ENCODE results near the gene CELF5.
"Not testable (repeated sequence)": the region's sequence is repeated elsewhere in the genome, so short reads cannot be mapped to it uniquely, and the experiment has no call there.

The CELF5 gene

GRCh38 chr19:3190470-3190770 is 34.0 kb upstream of the CELF5 start:
- DNase-seq (ENCODE audit: low spot score) = no peak
- no peak for FAIRE-seq

- no peak for FAIRE-seq
- DNase-seq (ENCODE audit: low spot score) = no peak
Observed at GRCh38 chr19:3190921-3191805, 33.3 kb upstream of the CELF5 start.

- not testable (repeated sequence) for FAIRE-seq
Observed at GRCh38 chr19:3191806-3192104, 32.7 kb upstream of the CELF5 start.

GRCh38 chr19:3192228-3192635 is 32.2 kb upstream of the CELF5 start:
- DNase-seq (ENCODE audit: low spot score) = no peak
- no peak for FAIRE-seq

More at GRCh38 chr19:3191806-3192104, 32.7 kb upstream of the CELF5 start:
- DNase-seq (ENCODE audit: low spot score) = not testable (repeated sequence)

- DNase-seq (ENCODE audit: low spot score) = no peak
Observed at GRCh38 chr19:3192684-3193083, 31.8 kb upstream of the CELF5 start.

GRCh38 chr19:3193256-3194105 is 31.0 kb upstream of the CELF5 start:
- FAIRE-seq = no peak

More at GRCh38 chr19:3192684-3193083, 31.8 kb upstream of the CELF5 start:
- FAIRE-seq = no peak

DNA sequence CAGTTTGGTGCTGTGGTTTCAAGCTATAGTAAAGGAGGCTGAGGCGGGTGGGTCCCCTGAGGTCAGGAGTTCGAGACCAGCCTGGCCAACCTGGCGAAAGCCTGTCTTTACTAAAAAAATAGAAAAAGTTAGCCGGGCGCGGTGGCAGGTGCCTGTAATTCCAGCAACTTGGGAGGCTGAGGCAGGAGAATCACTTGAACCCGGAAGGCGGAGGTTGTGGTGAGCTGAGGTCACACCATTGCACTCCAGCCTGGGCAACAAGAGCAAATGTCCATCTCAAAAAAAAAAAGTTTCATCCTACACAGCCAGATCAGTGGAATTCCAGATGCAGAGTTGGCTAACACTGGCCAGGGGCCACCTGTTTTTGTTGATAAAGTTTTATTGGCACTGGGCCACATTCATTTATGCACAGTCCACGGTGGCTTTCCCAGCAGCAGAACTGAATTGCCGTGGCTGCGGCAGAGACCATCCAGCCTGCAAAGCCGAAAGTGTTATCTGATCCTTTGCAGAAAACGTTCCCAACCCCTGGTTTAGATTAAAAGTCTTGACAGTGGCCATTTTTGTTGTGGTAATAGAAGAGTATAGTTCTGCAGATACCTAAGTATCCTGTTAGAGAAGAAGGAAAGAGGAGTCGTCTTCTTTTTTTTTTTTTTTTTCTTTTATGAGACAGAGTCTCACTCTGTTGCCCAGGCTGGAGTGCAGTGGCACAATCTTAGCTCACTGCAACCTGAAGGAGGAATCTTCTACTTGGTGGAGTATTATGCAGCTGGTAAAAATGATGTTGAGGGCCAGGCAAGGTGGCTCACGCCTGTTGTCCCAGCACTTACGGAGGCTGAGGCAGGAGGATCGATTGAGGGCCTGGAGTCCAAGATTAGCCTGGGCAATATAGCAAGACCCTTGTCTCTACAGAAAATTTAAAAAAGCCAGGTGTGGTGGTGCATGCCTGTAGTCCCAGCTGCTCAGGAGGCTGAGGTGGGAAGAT is 30.1 kb upstream of the CELF5 start:
- DNase-seq (ENCODE audit: low spot score) (no peak), FAIRE-seq (no peak)

More at GRCh38 chr19:3193256-3194105, 31.0 kb upstream of the CELF5 start:
- no peak for DNase-seq (ENCODE audit: low spot score)

- no peak for FAIRE-seq
- no peak for DNase-seq (ENCODE audit: low spot score)
Observed at GRCh38 chr19:3196064-3196932, 28.2 kb upstream of the CELF5 start.

DNA sequence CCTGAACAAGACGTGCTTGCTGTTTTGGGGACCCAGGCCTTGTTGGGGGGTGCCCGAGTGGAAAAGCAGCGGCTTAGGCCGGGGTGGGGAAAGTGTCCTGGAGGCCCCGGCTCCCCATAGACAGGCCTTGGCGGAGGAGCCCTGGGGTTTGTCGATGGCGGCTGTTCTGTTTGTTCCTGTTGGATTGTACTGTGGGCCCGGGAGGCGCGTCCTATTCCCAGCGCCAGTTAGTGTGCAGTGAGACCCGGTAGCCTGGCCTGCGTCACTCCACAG is 27.6 kb upstream of the CELF5 start:
- FAIRE-seq (no peak), DNase-seq (ENCODE audit: low spot score) (no peak)

DNA sequence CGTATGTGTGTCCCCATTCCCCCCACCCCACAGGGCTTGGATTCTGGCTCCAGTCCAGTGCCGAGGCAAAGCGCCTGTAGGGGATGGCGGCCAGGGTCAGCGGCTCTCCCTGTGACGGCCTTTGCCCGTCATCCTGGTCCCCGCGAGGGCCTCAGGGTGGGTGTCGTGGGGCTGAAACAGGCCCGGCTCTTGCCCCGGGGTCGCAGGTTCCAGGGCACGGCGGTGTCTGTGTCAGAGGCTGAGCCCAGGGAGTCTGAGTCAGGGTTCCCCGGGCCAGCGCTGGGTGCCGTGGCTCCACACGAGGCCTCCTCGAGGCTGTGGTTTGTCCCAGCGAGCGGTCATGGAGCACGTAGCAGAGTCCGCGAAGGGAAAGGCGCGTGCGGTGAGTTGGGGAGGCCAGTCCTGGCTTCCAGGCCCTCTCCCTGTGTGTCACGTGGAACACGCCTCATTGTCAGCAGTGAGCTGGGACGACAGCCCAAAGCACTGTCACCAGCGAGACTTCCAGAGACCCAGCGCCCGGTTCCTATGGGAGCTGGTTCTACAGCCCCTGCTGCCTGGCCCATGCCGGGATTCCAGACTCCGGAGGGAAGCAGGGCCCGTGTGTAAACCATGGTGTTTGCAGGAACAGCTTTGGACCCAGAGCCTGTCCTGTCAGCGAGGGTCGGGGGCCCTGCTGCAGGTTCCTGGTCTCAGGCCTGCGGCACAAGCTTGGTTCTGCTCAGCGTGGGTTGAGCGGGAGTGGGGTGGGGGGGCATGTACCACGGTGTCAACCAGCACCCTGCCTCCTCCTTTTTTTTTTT is 25.4 kb upstream of the CELF5 start:
- no peak for DNase-seq (ENCODE audit: low spot score)
- no peak for FAIRE-seq

- DNase-seq (ENCODE audit: low spot score) (no peak), FAIRE-seq (no peak)
Observed at GRCh38 chr19:3201072-3201700, 23.3 kb upstream of the CELF5 start.

GRCh38 chr19:3201911-3202310 is 22.6 kb upstream of the CELF5 start:
- FAIRE-seq (no peak), DNase-seq (ENCODE audit: low spot score) (no peak)

DNA sequence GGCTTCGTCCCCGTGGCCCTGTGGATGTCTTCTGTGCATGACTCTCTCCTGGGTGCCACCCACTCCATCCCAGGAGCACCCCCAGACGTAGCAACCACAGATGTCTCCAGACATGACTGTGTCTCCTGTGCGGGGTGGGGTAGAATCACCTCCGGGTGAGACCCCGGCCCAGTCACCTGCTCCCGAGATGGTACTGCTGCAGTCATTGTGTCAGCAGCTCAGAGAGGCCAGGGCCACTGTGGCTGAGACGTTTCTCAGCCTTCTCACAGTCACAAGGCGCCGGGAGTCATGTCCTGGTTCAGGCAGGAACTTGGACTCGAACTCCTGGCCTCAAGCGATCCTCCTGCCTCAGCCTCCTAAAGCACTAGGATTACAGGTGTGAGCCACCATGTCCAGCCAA is 22.1 kb upstream of the CELF5 start:
- no peak for FAIRE-seq
- DNase-seq (ENCODE audit: low spot score) = no peak

DNA sequence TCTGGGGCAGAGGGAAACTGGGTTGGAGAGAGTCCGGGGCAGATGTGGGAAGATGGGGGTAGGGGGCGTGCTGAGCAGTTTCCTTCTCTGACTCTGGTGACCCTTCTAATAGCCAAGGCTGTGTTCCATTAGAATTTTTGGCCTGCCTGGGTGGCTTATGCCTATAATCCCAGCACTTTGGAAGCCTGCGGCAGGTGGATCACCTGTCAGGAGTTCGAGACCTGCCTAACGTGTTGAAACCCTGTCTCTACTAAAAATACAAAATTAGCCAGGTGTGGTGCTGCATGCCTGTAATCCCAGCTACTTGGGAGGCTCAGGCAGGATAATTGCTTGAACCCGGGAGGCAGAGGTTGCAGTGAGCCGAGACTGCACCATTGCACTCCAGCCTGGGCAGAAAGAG is 21.6 kb upstream of the CELF5 start:
- FAIRE-seq; DNase-seq (ENCODE audit: low spot score): not testable (repeated sequence)

- FAIRE-seq (no peak), DNase-seq (ENCODE audit: low spot score) (no peak)
Observed at GRCh38 chr19:3203805-3204645, 20.4 kb upstream of the CELF5 start.

DNA sequence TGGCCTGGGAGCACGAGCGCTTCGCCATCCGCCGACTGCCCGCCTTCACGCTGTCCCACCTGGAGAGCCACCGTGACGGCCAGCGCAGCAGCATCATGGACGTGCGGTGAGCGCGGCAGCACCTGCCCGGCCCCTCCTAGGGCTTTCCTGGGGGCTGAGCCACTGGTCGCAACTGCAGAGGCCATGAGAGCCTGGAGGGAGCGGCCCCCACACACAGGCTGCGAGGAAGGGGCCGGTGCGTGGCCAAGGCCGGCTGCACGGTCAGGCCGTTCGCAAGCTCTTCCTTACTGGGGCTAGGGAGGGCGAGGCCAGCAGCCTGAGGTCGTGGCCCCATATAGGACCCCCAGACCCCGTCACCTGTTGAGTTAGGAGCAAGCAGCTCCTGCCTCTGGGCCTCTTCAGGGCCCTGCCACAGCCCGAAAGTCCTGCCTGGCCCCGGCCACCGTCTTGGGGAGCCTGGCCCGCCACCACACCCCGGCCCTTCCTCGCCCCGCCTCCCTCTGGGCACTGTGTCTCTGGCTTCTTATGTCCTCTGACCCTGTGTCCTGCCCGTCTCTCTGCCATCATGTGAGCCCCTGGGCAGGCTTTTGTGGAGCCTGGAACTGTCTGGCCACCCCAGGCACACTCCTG is 19.7 kb upstream of the CELF5 start:
- DNase-seq (ENCODE audit: low spot score) (no peak), FAIRE-seq (no peak)

GRCh38 chr19:3206216-3206953 is 18.1 kb upstream of the CELF5 start:
- no peak for DNase-seq (ENCODE audit: low spot score)
- FAIRE-seq = no peak

All from RCC 7860 (cell line).